DMS114 treated with DMSO at 0.1 percent for 48 hours (cell line): ENCODE data around the gene CXCR5.

Source experiments
- DNase-seq: peaks from one replicate; lab custom pipeline; 2025; ENCODE audit not compliant: unreplicated experiment; lab: John Stamatoyannopoulos, UW

CXCR5 gene

GRCh38 chr11:118912742-118913410 lies 29.2 kb downstream of the CXCR5 start:
- DNase-seq = no peak

- DNase-seq = no peak
Observed at GRCh38 chr11:118913411-118914125, 29.9 kb downstream of the CXCR5 start.

GRCh38 chr11:118914178-118914918 lies 30.7 kb downstream of the CXCR5 start:
- DNase-seq = no peak

GRCh38 chr11:118914987-118915386 lies 31.3 kb downstream of the CXCR5 start:
- DNase-seq = no peak

GRCh38 chr11:118915396-118915795 lies 31.7 kb downstream of the CXCR5 start:
- DNase-seq = no peak

GRCh38 chr11:118915941-118916841 lies 32.5 kb downstream of the CXCR5 start:
- DNase-seq = no peak

- no peak for DNase-seq
Observed at GRCh38 chr11:118916842-118917388, 33.2 kb downstream of the CXCR5 start.

- no peak for DNase-seq
Observed at GRCh38 chr11:118917481-118918127, 33.9 kb downstream of the CXCR5 start.

- peak; percentile 25 for DNase-seq
Observed at GRCh38 chr11:118918128-118918685, 34.5 kb downstream of the CXCR5 start.

GRCh38 chr11:118918686-118919280 lies 35.1 kb downstream of the CXCR5 start:
- DNase-seq = no peak

GRCh38 chr11:118921121-118921928 lies 37.6 kb downstream of the CXCR5 start:
- DNase-seq = no peak

GRCh38 chr11:118921929-118922744 lies 38.4 kb downstream of the CXCR5 start:
- no peak for DNase-seq

GRCh38 chr11:118922745-118923627 lies 39.3 kb downstream of the CXCR5 start:
- DNase-seq = no peak

GRCh38 chr11:118923721-118924587 lies 40.3 kb downstream of the CXCR5 start:
- no peak for DNase-seq

- no peak for DNase-seq
Observed at GRCh38 chr11:118924591-118925585, 41.2 kb downstream of the CXCR5 start.
